Activated T-helper 1 cell treated with anti-CD3 and anti-CD28 coated beads, Interleukin-12 subunit alpha, Interleukin-12 subunit beta, Interleukin-2, Interleukin-4 antibody, amounts not matched to agents 30 ng/mL and 10 ng/mL and 1 ng/mL, durations not matched to agents 14 hours and 24 hours and 36 hours (primary cell): ENCODE results near the gene EIF4A3. TPM values are rescaled to one million over a fixed set of nuclear protein-coding genes. Genes with fewer than 3 reads are reported as not detected.

Source experiments
- DNase-seq: peaks from one replicate; pipeline ENCODE4 v3.0.0; 2021; ENCODE audit warnings: low spot score
- H3K27ac Mint-ChIP-seq: one replicate; pipeline ENCODE4 v1.8.0; 2021; ENCODE audit warnings: mild to moderate bottlenecking, mixed read lengths
- H3K27me3 Mint-ChIP-seq: one replicate; pipeline ENCODE4 v1.8.0; 2022; ENCODE audit warnings: mild to moderate bottlenecking, moderate library complexity, mixed read lengths; ENCODE audit not compliant: insufficient read depth
- H3K36me3 Mint-ChIP-seq: one replicate; pipeline ENCODE4 v1.8.0; 2021; ENCODE audit warnings: low read depth, mixed read lengths
- H3K4me1 Mint-ChIP-seq: one replicate; pipeline ENCODE4 v1.8.0; 2021; ENCODE audit warnings: low read depth, mixed read lengths
- H3K4me3 Mint-ChIP-seq: one replicate; pipeline ENCODE4 v1.8.0; 2021; ENCODE audit warnings: mild to moderate bottlenecking, moderate library complexity, mixed read lengths
- H3K9me3 Mint-ChIP-seq: one replicate; pipeline ENCODE4 v1.8.0; 2021; ENCODE audit warnings: mixed read lengths
- intact Hi-C: fragments of 100-400 bp; cut with micrococcal nuclease; formaldehyde crosslinking; loops from one replicate; pipeline ENCODE4 v1.15.1; 2024
- total RNA-seq: library from RNA; stranded (reverse); gene quantifications from 2 replicates; pipeline ENCODE4 v1.2.3, GENCODE V29; 2022

Gene EIF4A3
- total RNA-seq, 1 donor from 2014 or later = 182 TPM

DNA sequence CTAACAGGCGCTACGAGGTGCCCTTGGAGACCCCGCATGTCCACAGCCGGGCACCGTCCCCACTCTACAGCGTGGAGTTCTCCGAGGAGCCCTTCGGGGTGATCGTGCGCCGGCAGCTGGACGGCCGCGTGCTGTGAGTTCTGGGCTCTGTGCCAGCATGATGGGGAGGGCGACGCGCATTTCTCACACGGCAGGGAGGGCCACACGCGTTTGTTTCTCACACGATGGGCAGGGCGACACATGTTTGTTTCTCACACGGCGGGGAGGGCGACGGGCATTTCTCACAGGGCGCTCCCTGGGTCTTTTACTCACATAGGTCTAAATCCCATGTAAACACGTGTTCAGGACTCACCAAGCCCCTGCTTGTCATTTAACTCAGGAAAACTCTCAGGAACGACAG, 41.2 kb downstream of the EIF4A3 start:
- Mint-ChIP-seq H3K27me3 (peaks cover 2% of the 10 kb centered on the region), H3K4me3 (no peak overlapping the region), H3K9me3 (no peaks in the 10 kb centered on the region), H3K27ac (no peak overlapping the region), H3K4me1 (peaks cover 12% of the 10 kb centered on the region), H3K36me3 (no peaks in the 10 kb centered on the region)
- intact Hi-C loops = no loop called here
- no peak for DNase-seq

- H3K27me3 Mint-ChIP-seq = peaks cover 2% of the 10 kb centered on the region
- intact Hi-C loops = loop anchor here (5.0 kb wide), 1 partner anchor 162 kb away; no protein-coding TSS in a partner anchor
- no peaks in the 10 kb centered on the region for H3K9me3 Mint-ChIP-seq
- H3K4me1 Mint-ChIP-seq = peaks cover 20% of the 10 kb centered on the region
- no peaks in the 10 kb centered on the region for H3K36me3 Mint-ChIP-seq
- DNase-seq = no peak
- H3K4me3 Mint-ChIP-seq = no peak overlapping the region
- H3K27ac Mint-ChIP-seq = no peak overlapping the region
Observed at GRCh38 chr17:80104956-80105375, 42.0 kb downstream of the EIF4A3 start.

GRCh38 chr17:80104321-80104955, 42.5 kb downstream of the EIF4A3 start:
- no peak overlapping the region for H3K27ac Mint-ChIP-seq
- intact Hi-C loops = loop anchor here (5.0 kb wide), 1 partner anchor 163 kb away; no protein-coding TSS in a partner anchor
- H3K4me3 Mint-ChIP-seq = no peak overlapping the region
- peaks cover 26% of the 10 kb centered on the region for H3K4me1 Mint-ChIP-seq
- peaks cover 2% of the 10 kb centered on the region for H3K27me3 Mint-ChIP-seq
- H3K9me3 Mint-ChIP-seq = no peaks in the 10 kb centered on the region
- no peaks in the 10 kb centered on the region for H3K36me3 Mint-ChIP-seq
- DNase-seq = no peak

DNA sequence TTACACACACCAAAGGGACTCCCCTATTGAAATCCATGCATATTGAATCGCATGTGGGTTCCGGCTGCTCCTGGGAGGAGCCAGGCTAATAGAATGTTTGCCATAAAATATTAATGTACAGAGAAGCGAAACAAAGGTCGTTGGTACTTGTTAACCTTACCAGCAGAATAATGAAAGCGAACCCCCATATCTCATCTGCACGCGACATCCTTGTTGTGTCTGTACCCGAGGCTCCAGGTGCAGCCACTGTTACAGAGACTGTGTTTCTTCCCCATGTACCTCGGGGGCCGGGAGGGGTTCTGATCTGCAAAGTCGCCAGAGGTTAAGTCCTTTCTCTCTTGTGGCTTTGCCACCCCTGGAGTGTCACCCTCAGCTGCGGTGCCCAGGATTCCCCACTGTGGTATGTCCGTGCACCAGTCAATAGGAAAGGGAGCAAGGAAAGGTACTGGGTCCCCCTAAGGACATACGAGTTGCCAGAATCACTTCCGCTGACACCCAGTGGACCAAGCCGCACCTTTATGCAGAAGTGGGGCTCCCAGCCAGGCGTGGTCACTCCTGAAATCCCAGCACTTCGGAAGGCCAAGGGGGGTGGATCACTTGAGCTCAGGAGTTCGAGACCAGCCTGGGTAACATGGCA, 43.4 kb downstream of the EIF4A3 start:
- Mint-ChIP-seq H3K36me3 (no peaks in the 10 kb centered on the region), H3K27ac (no peak overlapping the region), H3K4me1 (peaks cover 26% of the 10 kb centered on the region), H3K27me3 (peaks cover 4% of the 10 kb centered on the region), H3K4me3 (peak overlapping the region; percentile 92), H3K9me3 (no peaks in the 10 kb centered on the region)
- DNase-seq = no peak
- intact Hi-C loops = loop anchor here (5.0 kb wide), 1 partner anchor 164 kb away; no protein-coding TSS in a partner anchor

DNA sequence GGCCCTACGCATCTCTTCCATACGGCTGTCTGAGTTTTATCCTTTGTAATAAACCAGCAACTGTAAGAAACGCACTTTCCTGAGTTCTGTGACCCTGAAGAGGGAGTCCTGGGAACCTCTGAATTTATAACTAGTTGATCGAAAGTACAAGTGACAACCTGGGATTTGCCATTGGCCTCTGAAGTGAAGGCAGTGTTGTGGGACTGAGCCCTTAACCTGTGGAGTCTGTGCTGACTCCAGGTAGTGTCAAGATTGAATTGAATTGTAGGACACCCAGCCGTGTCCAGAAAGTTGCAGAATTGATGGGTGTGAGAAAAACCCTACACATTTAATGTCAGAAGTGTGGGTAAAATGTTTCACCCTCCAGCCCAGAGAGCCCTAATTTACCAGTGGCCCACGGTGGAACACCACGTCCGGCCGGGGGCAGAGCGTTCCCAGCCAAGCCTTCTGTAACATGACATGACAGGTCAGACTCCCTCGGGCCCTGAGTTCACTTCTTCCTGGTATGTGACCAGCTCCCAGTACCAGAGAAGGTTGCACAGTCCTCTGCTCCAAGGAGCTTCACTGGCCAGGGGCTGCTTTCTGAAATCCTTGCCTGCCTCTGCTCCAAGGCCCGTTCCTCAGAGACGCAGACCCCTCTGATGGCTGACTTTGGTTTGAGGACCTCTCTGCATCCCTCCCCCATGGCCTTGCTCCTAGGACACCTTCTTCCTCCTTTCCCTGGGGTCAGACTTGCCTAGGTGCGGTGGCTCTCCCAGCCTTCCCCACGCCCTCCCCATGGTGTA, 44.1 kb downstream of the EIF4A3 start:
- Mint-ChIP-seq H3K9me3 (no peaks in the 10 kb centered on the region), H3K27me3 (peaks cover 4% of the 10 kb centered on the region), H3K27ac (no peak overlapping the region), H3K36me3 (no peaks in the 10 kb centered on the region), H3K4me3 (peak overlapping the region; percentile 92), H3K4me1 (peaks cover 26% of the 10 kb centered on the region)
- intact Hi-C loops = loop anchor here (5.0 kb wide), 1 partner anchor 164 kb away; no protein-coding TSS in a partner anchor
- DNase-seq = no peak

DNA sequence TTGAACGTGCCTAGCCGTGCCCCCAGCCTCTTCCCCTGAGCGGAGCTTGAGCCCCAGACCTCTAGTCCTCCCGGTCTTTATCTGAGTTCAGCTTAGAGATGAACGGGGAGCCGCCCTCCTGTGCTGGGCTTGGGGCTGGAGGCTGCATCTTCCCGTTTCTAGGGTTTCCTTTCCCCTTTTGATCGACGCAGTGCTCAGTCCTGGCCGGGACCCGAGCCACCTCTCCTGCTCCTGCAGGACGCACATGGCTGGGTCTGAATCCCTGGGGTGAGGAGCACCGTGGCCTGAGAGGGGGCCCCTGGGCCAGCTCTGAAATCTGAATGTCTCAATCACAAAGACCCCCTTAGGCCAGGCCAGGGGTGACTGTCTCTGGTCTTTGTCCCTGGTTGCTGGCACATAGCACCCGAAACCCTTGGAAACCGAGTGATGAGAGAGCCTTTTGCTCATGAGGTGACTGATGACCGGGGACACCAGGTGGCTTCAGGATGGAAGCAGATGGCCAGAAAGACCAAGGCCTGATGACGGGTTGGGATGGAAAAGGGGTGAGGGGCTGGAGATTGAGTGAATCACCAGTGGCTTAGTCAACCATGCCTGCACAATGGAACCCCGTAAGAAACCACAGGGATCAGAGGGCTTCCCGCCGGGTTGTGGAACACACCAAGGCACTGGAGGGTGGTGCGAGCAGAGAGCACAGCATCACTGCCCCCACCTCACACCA, 44.8 kb downstream of the EIF4A3 start:
- no peaks in the 10 kb centered on the region for H3K36me3 Mint-ChIP-seq
- peaks cover 26% of the 10 kb centered on the region for H3K4me1 Mint-ChIP-seq
- H3K4me3 Mint-ChIP-seq = peak overlapping the region; percentile 92
- no peaks in the 10 kb centered on the region for H3K9me3 Mint-ChIP-seq
- peak overlapping the region; percentile 82 for H3K27ac Mint-ChIP-seq
- no peak for DNase-seq
- peaks cover 4% of the 10 kb centered on the region for H3K27me3 Mint-ChIP-seq
- intact Hi-C loops = loop anchor here (1.0 to 5.0 kb wide), 4 partner anchors 45 to 165 kb away; partner anchors contain the start of genes CCDC40 and EIF4A3

DNA sequence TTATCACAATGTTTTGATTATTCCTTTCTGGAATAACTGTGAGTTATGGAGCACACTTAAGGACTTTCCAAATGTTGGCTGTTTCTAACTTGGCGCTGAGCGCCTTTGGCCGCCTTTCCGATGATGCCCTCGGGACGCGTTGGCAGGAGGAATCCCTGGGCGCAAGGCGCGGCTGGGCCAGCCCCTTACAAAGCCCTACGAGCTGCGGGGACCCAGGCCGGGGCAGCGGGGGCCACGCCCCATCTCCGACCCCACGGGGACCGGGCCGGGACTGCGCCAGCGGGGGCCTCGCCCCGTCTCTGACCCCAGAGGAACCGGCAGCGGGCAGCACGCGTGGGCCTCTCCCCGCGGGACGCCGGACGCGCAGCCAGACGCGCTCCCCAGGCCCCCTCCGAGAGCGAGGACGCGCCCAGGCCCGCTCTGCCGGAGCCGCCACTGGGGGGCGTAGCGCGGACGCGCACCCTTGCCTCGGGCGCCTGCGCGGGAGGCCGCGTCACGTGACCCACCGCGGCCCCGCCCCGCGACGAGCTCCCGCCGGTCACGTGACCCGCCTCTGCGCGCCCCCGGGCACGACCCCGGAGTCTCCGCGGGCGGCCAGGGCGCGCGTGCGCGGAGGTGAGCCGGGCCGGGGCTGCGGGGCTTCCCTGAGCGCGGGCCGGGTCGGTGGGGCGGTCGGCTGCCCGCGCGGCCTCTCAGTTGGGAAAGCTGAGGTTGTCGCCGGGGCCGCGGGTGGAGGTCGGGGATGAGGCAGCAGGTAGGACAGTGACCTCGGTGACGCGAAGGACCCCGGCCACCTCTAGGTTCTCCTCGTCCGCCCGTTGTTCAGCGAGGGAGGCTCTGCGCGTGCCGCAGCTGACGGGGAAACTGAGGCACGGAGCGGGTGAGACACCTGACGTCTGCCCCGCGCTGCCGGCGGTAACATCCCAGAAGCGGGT, 45.6 kb downstream of the EIF4A3 start, which contains the start of gene GAA:
TSS of gene GAA (plus strand) at position 571 of the 935 bp plus-strand sequence. CDS start 3,006 bp downstream, outside the sequence.
- peak within 1 kb of the TSS; percentile 82 for H3K27ac Mint-ChIP-seq
- no peaks in the 10 kb centered on the region for H3K36me3 Mint-ChIP-seq
- peaks cover 26% of the 10 kb centered on the region for H3K4me1 Mint-ChIP-seq
- DNase-seq = peak; percentile 86
- H3K9me3 Mint-ChIP-seq = no peaks in the 10 kb centered on the region
- peaks cover 6% of the 10 kb centered on the region for H3K27me3 Mint-ChIP-seq
- H3K4me3 Mint-ChIP-seq = peak within 1 kb of the TSS; percentile 92
- intact Hi-C loops = loop anchor here (1.0 to 5.0 kb wide), 4 partner anchors 46 to 166 kb away; partner anchors contain the start of genes CCDC40 and EIF4A3

DNA sequence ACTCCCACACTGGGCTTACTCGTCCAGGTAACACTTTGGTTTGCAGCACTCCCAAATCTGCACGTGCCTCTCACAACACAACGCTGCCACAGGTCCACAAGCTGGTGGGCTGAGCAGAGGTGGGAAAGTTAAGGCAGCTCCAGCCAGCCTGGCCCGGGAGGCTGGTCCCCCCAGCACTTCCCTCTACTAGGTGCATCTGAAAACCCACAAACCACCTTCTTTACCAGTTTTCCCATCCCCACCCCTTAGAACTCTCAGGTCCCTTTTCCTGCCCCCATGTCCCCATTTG, 46.9 kb downstream of the EIF4A3 start:
- peak overlapping the region; percentile 34 for H3K27ac Mint-ChIP-seq
- intact Hi-C loops = loop anchor here (1.0 to 5.0 kb wide), 4 partner anchors 18 to 167 kb away; partner anchors contain the start of gene CCDC40

GRCh38 chr17:80099291-80100034, 47.5 kb downstream of the EIF4A3 start:
- Mint-ChIP-seq H3K4me3 (no peak overlapping the region), H3K27me3 (peaks cover 8% of the 10 kb centered on the region), H3K9me3 (no peaks in the 10 kb centered on the region), H3K36me3 (no peaks in the 10 kb centered on the region), H3K27ac (no peak overlapping the region), H3K4me1 (peaks cover 26% of the 10 kb centered on the region)
- no peak for DNase-seq
- intact Hi-C loops = loop anchor here (1.0 to 5.0 kb wide), 4 partner anchors 17 to 168 kb away; partner anchors contain the start of gene CCDC40

More for the DNA sequence above, 46.9 kb downstream of the EIF4A3 start:
- peak overlapping the region; percentile 86 for H3K4me3 Mint-ChIP-seq
- no peak for DNase-seq
- peaks cover 8% of the 10 kb centered on the region for H3K27me3 Mint-ChIP-seq
- H3K4me1 Mint-ChIP-seq = peaks cover 26% of the 10 kb centered on the region
- H3K36me3 Mint-ChIP-seq = no peaks in the 10 kb centered on the region
- no peaks in the 10 kb centered on the region for H3K9me3 Mint-ChIP-seq

- no peak for DNase-seq
- Mint-ChIP-seq H3K4me1 (peaks cover 26% of the 10 kb centered on the region), H3K9me3 (no peaks in the 10 kb centered on the region), H3K27ac (no peak overlapping the region), H3K27me3 (peaks cover 10% of the 10 kb centered on the region), H3K36me3 (no peaks in the 10 kb centered on the region), H3K4me3 (no peak overlapping the region)
- intact Hi-C loops = no loop called here
Observed at GRCh38 chr17:80097844-80098691, 48.9 kb downstream of the EIF4A3 start.
